ENCODE measurements around the gene PCCA. TPM values are rescaled to one million over a fixed set of nuclear protein-coding genes. Genes with fewer than 3 reads are reported as not detected.
"Not testable (repeated sequence)": the region's sequence is repeated elsewhere in the genome, so short reads cannot be mapped to it uniquely, and the experiment has no call there.

PCCA gene
- total RNA-seq, 1 donor from 2014 or later = 7.7 TPM

- intact Hi-C loops (cut with micrococcal nuclease) = loop anchor here (5.0 to 10.0 kb wide), 3 partner anchors 154 to 1076 kb away; no protein-coding TSS in a partner anchor
Measured at GRCh38 chr13:100518394-100519062, 429.6 kb downstream of the PCCA start.

GRCh38 chr13:100519626-100520025 is 430.7 kb downstream of the PCCA start:
- intact Hi-C loops (cut with micrococcal nuclease) = loop anchor here (5.0 to 10.0 kb wide), 3 partner anchors 155 to 1077 kb away; no protein-coding TSS in a partner anchor

- intact Hi-C loops (cut with micrococcal nuclease) = no loop called here
Measured at GRCh38 chr13:100520936-100521850, 432.3 kb downstream of the PCCA start.

- intact Hi-C loops (cut with micrococcal nuclease) = no loop called here
Measured at GRCh38 chr13:100521851-100522617, 433.1 kb downstream of the PCCA start.

- intact Hi-C loops (cut with micrococcal nuclease) = no loop called here
Measured at GRCh38 chr13:100522618-100523309, 433.9 kb downstream of the PCCA start.

- intact Hi-C loops (cut with micrococcal nuclease) = no loop called here
Measured at GRCh38 chr13:100523411-100523810, 434.5 kb downstream of the PCCA start.

- intact Hi-C loops (cut with micrococcal nuclease) = no loop called here
Measured at GRCh38 chr13:100523981-100524386, 435.1 kb downstream of the PCCA start.

- intact Hi-C loops (cut with micrococcal nuclease) = not testable (repeated sequence)
Measured at GRCh38 chr13:100524688-100525087, 435.8 kb downstream of the PCCA start.

GRCh38 chr13:100525453-100526317 is 436.8 kb downstream of the PCCA start:
- intact Hi-C loops (cut with micrococcal nuclease) = no loop called here

- intact Hi-C loops (cut with micrococcal nuclease) = no loop called here
Measured at GRCh38 chr13:100526318-100527000, 437.6 kb downstream of the PCCA start.

GRCh38 chr13:100527644-100528043 is 438.8 kb downstream of the PCCA start:
- intact Hi-C loops (cut with micrococcal nuclease) = no loop called here

GRCh38 chr13:100528353-100528752 is 439.5 kb downstream of the PCCA start:
- intact Hi-C loops (cut with micrococcal nuclease) = no loop called here

GRCh38 chr13:100528820-100529219 is 439.9 kb downstream of the PCCA start:
- intact Hi-C loops (cut with micrococcal nuclease) = no loop called here

- intact Hi-C loops (cut with micrococcal nuclease) = no loop called here
Measured at GRCh38 chr13:100529666-100530377, 440.9 kb downstream of the PCCA start.

GRCh38 chr13:100530671-100531213 is 441.8 kb downstream of the PCCA start:
- intact Hi-C loops (cut with micrococcal nuclease) = no loop called here

GRCh38 chr13:100532090-100532766 is 443.3 kb downstream of the PCCA start:
- intact Hi-C loops (cut with micrococcal nuclease) = no loop called here

- intact Hi-C loops (cut with micrococcal nuclease) = no loop called here
Measured at GRCh38 chr13:100532836-100533435, 444.0 kb downstream of the PCCA start.

All from T-helper 2 cell treated with Interferon-gamma antibody and Interleukin-4, amounts not matched to agents 100 ng/mL and 5 ng/mL, for 36 hours (primary cell).